ENCODE data around the gene LRIG1.

DNA sequence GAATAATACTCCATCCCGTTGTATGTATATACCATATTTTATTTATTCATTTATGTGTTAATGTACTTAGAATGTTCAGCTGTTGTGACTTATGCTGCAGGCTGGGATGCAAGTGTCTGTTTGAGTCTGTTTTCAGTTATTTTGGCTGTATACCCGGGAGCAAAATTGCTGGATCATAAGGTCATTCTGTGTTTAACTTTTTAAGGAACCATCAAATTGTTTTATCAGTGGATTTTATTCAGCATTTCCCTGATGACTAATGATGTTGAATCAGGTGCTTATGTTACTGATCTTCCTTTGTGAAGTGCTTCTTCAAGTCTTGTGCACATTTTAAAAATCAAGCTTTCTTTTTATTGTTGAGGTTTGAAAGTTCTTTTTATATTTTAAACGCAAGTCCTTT lies 161.9 kb downstream of the LRIG1 start:
- TF ChIP-seq, protein P1, sequence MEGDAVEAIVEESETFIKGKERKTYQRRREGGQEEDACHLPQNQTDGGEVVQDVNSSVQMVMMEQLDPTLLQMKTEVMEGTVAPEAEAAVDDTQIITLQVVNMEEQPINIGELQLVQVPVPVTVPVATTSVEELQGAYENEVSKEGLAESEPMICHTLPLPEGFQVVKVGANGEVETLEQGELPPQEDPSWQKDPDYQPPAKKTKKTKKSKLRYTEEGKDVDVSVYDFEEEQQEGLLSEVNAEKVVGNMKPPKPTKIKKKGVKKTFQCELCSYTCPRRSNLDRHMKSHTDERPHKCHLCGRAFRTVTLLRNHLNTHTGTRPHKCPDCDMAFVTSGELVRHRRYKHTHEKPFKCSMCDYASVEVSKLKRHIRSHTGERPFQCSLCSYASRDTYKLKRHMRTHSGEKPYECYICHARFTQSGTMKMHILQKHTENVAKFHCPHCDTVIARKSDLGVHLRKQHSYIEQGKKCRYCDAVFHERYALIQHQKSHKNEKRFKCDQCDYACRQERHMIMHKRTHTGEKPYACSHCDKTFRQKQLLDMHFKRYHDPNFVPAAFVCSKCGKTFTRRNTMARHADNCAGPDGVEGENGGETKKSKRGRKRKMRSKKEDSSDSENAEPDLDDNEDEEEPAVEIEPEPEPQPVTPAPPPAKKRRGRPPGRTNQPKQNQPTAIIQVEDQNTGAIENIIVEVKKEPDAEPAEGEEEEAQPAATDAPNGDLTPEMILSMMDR (IDR thresholded peaks at IDR 0.05; ENCODE audit: borderline replicate concordance, extremely low read depth, low read length, poor library complexity, severe bottlenecking) = no peak
- no peak for TF ChIP-seq EZH2 (IDR thresholded peaks at IDR 0.05; ENCODE audit: borderline replicate concordance, low read depth, low read length, severe bottlenecking)
